Uterus (tissue), 2 donors: ENCODE data around the gene ADAMTS19.

Source experiments
- POLR2A ChIP-seq, 2 donors: fragments of 450-650 bp; IDR thresholded peaks; one replicate each; pipeline ENCODE4 v1.6.1; 2016; ENCODE audit warnings: antibody characterized with exemption in 2 of 2, mild to moderate bottlenecking in 1 of 2, moderate library complexity in 1 of 2
- TF ChIP-seq, protein P1 (sequence below), 4 experiments: fragments of 200-600 bp in 2 of 4; fragments of 450-650 bp in 2 of 4; sonication (generic) in 2 of 4; IDR thresholded peaks; one replicate each; pipeline ENCODE4 v1.5.1; 2016 to 2019; ENCODE audit warnings: antibody characterized with exemption in 4 of 4, mild to moderate bottlenecking in 2 of 4, moderate library complexity in 1 of 4

DNA sequence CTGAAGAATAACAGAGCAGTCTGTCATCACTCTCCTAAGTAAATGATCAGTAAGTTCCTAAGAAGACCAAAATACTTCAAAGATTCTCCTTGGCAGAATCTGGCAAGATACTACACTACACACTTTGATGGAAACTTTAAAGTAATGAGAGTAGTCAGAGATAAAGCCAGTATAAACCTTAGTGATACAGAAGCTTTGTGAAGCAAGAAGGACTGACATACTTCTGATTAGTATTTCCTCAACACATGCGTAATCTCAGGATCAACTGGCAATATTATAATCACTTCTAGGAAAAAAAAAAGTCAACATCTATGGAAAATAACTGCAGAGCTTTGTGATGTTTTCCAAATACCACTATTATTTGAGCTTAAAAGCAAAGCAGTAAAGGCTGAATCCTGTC, 34.0 kb upstream of the ADAMTS19 start:
- TF ChIP-seq, protein P1, sequence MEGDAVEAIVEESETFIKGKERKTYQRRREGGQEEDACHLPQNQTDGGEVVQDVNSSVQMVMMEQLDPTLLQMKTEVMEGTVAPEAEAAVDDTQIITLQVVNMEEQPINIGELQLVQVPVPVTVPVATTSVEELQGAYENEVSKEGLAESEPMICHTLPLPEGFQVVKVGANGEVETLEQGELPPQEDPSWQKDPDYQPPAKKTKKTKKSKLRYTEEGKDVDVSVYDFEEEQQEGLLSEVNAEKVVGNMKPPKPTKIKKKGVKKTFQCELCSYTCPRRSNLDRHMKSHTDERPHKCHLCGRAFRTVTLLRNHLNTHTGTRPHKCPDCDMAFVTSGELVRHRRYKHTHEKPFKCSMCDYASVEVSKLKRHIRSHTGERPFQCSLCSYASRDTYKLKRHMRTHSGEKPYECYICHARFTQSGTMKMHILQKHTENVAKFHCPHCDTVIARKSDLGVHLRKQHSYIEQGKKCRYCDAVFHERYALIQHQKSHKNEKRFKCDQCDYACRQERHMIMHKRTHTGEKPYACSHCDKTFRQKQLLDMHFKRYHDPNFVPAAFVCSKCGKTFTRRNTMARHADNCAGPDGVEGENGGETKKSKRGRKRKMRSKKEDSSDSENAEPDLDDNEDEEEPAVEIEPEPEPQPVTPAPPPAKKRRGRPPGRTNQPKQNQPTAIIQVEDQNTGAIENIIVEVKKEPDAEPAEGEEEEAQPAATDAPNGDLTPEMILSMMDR (IDR thresholded peaks at IDR 0.05): no peak
- no peak for TF ChIP-seq POLR2A (IDR thresholded peaks at IDR 0.05)
